ENCODE results near the gene KCNIP3.

Gene KCNIP3

GRCh38 chr2:95379371-95379831 lies 82.3 kb downstream of the KCNIP3 start:
- no peak for DNase-seq

GRCh38 chr2:95380280-95380679 lies 83.1 kb downstream of the KCNIP3 start:
- Histone ChIP-seq H3K9me3 (no peaks in the 10 kb centered on the region), H3K36me3 (no peaks in the 10 kb centered on the region), H3K4me3 (ENCODE audit: low read depth, low read length) (no peak overlapping the region), H3K4me1 (no peaks in the 10 kb centered on the region), H3K27me3 (no peaks in the 10 kb centered on the region)
- no peak for DNase-seq
- TF ChIP-seq CTCF (IDR thresholded peaks at IDR 0.05; ENCODE audit: low read depth, low read length), result no peak

More at GRCh38 chr2:95379371-95379831, 82.3 kb downstream of the KCNIP3 start:
- Histone ChIP-seq H3K36me3 (no peaks in the 10 kb centered on the region), H3K4me1 (no peaks in the 10 kb centered on the region), H3K4me3 (ENCODE audit: low read depth, low read length) (no peak overlapping the region), H3K9me3 (no peaks in the 10 kb centered on the region), H3K27me3 (no peaks in the 10 kb centered on the region)
- TF ChIP-seq CTCF (IDR thresholded peaks at IDR 0.05; ENCODE audit: low read depth, low read length), result no peak

GRCh38 chr2:95380731-95381130 lies 83.6 kb downstream of the KCNIP3 start:
- Histone ChIP-seq H3K9me3 (no peaks in the 10 kb centered on the region), H3K27me3 (no peaks in the 10 kb centered on the region), H3K4me3 (ENCODE audit: low read depth, low read length) (no peak overlapping the region), H3K36me3 (no peaks in the 10 kb centered on the region), H3K4me1 (no peaks in the 10 kb centered on the region)
- no peak for TF ChIP-seq CTCF (IDR thresholded peaks at IDR 0.05; ENCODE audit: low read depth, low read length)
- DNase-seq, result no peak

GRCh38 chr2:95381212-95382191 lies 84.4 kb downstream of the KCNIP3 start:
- Histone ChIP-seq H3K9me3 (no peaks in the 10 kb centered on the region), H3K4me1 (no peaks in the 10 kb centered on the region), H3K4me3 (ENCODE audit: low read depth, low read length) (no peak overlapping the region), H3K27me3 (no peaks in the 10 kb centered on the region), H3K36me3 (no peaks in the 10 kb centered on the region)
- DNase-seq, result no peak
- TF ChIP-seq CTCF (IDR thresholded peaks at IDR 0.05; ENCODE audit: low read depth, low read length), result no peak

- no peak overlapping the region for H3K4me3 ChIP-seq (ENCODE audit: low read depth, low read length)
- H3K9me3 ChIP-seq, result no peaks in the 10 kb centered on the region
- H3K27me3 ChIP-seq, result no peaks in the 10 kb centered on the region
- H3K36me3 ChIP-seq, result no peaks in the 10 kb centered on the region
- no peak for DNase-seq
- H3K4me1 ChIP-seq, result no peaks in the 10 kb centered on the region
- TF ChIP-seq CTCF (IDR thresholded peaks at IDR 0.05; ENCODE audit: low read depth, low read length), result no peak
Observed at GRCh38 chr2:95382192-95382591, 85.0 kb downstream of the KCNIP3 start.

All from BE2C (cell line).